ENCODE results near the gene CLK3. TPM values are rescaled to one million over a fixed set of nuclear protein-coding genes. Genes with fewer than 3 reads are reported as not detected.
A peak's percentile ranks its signal among the peaks of the same experiment; 100 is the strongest.

The CLK3 gene
- total and polyA plus RNA-seq, 2 donors (not counting 1 experiment from before 2014, with no cell fraction given): 39.9 to 43.1 TPM

- H3K4me3 ChIP-seq (replicated peaks in 1 of 4; ENCODE audit: control extremely low read depth in 1 of 4, insufficient read depth in 1 of 4, low read depth in 3 of 4, low read length in 4 of 4): no peak overlapping the region
- H3K9me3 ChIP-seq (ENCODE audit: control insufficient read depth, insufficient read depth, low read depth, low read length): no peaks in the 10 kb centered on the region
- no peaks in the 10 kb centered on the region for H4K20me1 ChIP-seq (ENCODE audit: control insufficient read depth, extremely low read depth, insufficient read depth, low read length)
- no peak overlapping the region for H2AFZ ChIP-seq (ENCODE audit: low read length)
- H3K9ac ChIP-seq (ENCODE audit: insufficient read depth, low read length): no peak overlapping the region
- TF ChIP-seq CTCF (conservative IDR thresholded peaks at IDR 0.05 in 1 of 2, IDR thresholded peaks at IDR 0.05 in 1 of 2; ENCODE audit: low read depth in 1 of 2, low read length in 2 of 2): peak; percentile 92 to 93
- TF ChIP-seq EZH2 (IDR thresholded peaks at IDR 0.05; ENCODE audit: low read length, missing control alignments): no peak
- H3K4me2 ChIP-seq (ENCODE audit: extremely low read depth, insufficient read depth, low read length): no peak overlapping the region
- DNase-seq (ENCODE audit: low read depth in 2 of 2): peak; percentile 43 to 62
- H3K79me2 ChIP-seq (ENCODE audit: control insufficient read depth, insufficient read depth, low read length): no peaks in the 10 kb centered on the region
- no peak overlapping the region for H3K27ac ChIP-seq (ENCODE audit: insufficient read depth, low read length)
- no peaks in the 10 kb centered on the region for H3K27me3 ChIP-seq (ENCODE audit: control insufficient read depth, insufficient read depth, low read length)
- H3K4me1 ChIP-seq (ENCODE audit: control insufficient read depth, extremely low read depth, insufficient read depth, low read length): no peaks in the 10 kb centered on the region
- H3K36me3 ChIP-seq (ENCODE audit: control insufficient read depth, insufficient read depth, low read length): peaks cover 13% of the 10 kb centered on the region
Measured at GRCh38 chr15:74635228-74635627, 19.6 kb downstream of the CLK3 start.

GRCh38 chr15:74636984-74637383, 21.3 kb downstream of the CLK3 start:
- no peak overlapping the region for H3K4me3 ChIP-seq (replicated peaks in 1 of 4; ENCODE audit: control extremely low read depth in 1 of 4, insufficient read depth in 1 of 4, low read depth in 3 of 4, low read length in 4 of 4)
- H3K4me1 ChIP-seq (ENCODE audit: control insufficient read depth, extremely low read depth, insufficient read depth, low read length): no peaks in the 10 kb centered on the region
- H3K27ac ChIP-seq (ENCODE audit: insufficient read depth, low read length): no peak overlapping the region
- no peaks in the 10 kb centered on the region for H3K79me2 ChIP-seq (ENCODE audit: control insufficient read depth, insufficient read depth, low read length)
- no peak overlapping the region for H2AFZ ChIP-seq (ENCODE audit: low read length)
- TF ChIP-seq CTCF (conservative IDR thresholded peaks at IDR 0.05 in 1 of 2, IDR thresholded peaks at IDR 0.05 in 1 of 2; ENCODE audit: low read depth in 1 of 2, low read length in 2 of 2): no peak
- no peak for TF ChIP-seq EZH2 (IDR thresholded peaks at IDR 0.05; ENCODE audit: low read length, missing control alignments)
- no peaks in the 10 kb centered on the region for H3K27me3 ChIP-seq (ENCODE audit: control insufficient read depth, insufficient read depth, low read length)
- H3K4me2 ChIP-seq (ENCODE audit: extremely low read depth, insufficient read depth, low read length): no peak overlapping the region
- DNase-seq (ENCODE audit: low read depth in 2 of 2): no peak
- H3K9me3 ChIP-seq (ENCODE audit: control insufficient read depth, insufficient read depth, low read depth, low read length): no peaks in the 10 kb centered on the region
- H4K20me1 ChIP-seq (ENCODE audit: control insufficient read depth, extremely low read depth, insufficient read depth, low read length): no peaks in the 10 kb centered on the region
- peaks cover 8% of the 10 kb centered on the region for H3K36me3 ChIP-seq (ENCODE audit: control insufficient read depth, insufficient read depth, low read length)
- no peak overlapping the region for H3K9ac ChIP-seq (ENCODE audit: insufficient read depth, low read length)

- no peaks in the 10 kb centered on the region for H3K4me1 ChIP-seq (ENCODE audit: control insufficient read depth, extremely low read depth, insufficient read depth, low read length)
- no peak overlapping the region for H3K4me3 ChIP-seq (replicated peaks in 1 of 4; ENCODE audit: control extremely low read depth in 1 of 4, insufficient read depth in 1 of 4, low read depth in 3 of 4, low read length in 4 of 4)
- H2AFZ ChIP-seq (ENCODE audit: low read length): no peak overlapping the region
- no peaks in the 10 kb centered on the region for H3K9me3 ChIP-seq (ENCODE audit: control insufficient read depth, insufficient read depth, low read depth, low read length)
- H3K79me2 ChIP-seq (ENCODE audit: control insufficient read depth, insufficient read depth, low read length): no peaks in the 10 kb centered on the region
- TF ChIP-seq CTCF (conservative IDR thresholded peaks at IDR 0.05 in 1 of 2, IDR thresholded peaks at IDR 0.05 in 1 of 2; ENCODE audit: low read depth in 1 of 2, low read length in 2 of 2) (no peak), EZH2 (IDR thresholded peaks at IDR 0.05; ENCODE audit: low read length, missing control alignments) (no peak)
- H3K4me2 ChIP-seq (ENCODE audit: extremely low read depth, insufficient read depth, low read length): no peak overlapping the region
- H3K27ac ChIP-seq (ENCODE audit: insufficient read depth, low read length): no peak overlapping the region
- no peaks in the 10 kb centered on the region for H3K36me3 ChIP-seq (ENCODE audit: control insufficient read depth, insufficient read depth, low read length)
- no peak for DNase-seq (ENCODE audit: low read depth in 2 of 2)
- no peak overlapping the region for H3K9ac ChIP-seq (ENCODE audit: insufficient read depth, low read length)
- H4K20me1 ChIP-seq (ENCODE audit: control insufficient read depth, extremely low read depth, insufficient read depth, low read length): no peaks in the 10 kb centered on the region
- H3K27me3 ChIP-seq (ENCODE audit: control insufficient read depth, insufficient read depth, low read length): no peaks in the 10 kb centered on the region
Measured at GRCh38 chr15:74641151-74641550, 25.5 kb downstream of the CLK3 start.
